NCI-H2227 treated with DMSO at 0.1 percent for 48 hours (cell line): ENCODE measurements around the gene PTER.

Experiments
- DNase-seq: peaks from one replicate; lab custom pipeline; 2025; lab: John Stamatoyannopoulos, UW

Gene PTER

GRCh38 chr10:16470747-16471146, 33.9 kb downstream of the PTER start:
- DNase-seq: no peak

- DNase-seq: no peak
Observed at GRCh38 chr10:16472828-16473227, 36.0 kb downstream of the PTER start.

- no peak for DNase-seq
Observed at GRCh38 chr10:16477757-16478156, 40.9 kb downstream of the PTER start.

- DNase-seq: no peak
Observed at GRCh38 chr10:16478801-16479200, 42.0 kb downstream of the PTER start.

- DNase-seq: no peak
Observed at GRCh38 chr10:16481052-16481728, 44.4 kb downstream of the PTER start.

- no peak for DNase-seq
Observed at GRCh38 chr10:16483241-16483917, 46.6 kb downstream of the PTER start.

GRCh38 chr10:16490511-16490910, 53.7 kb downstream of the PTER start:
- DNase-seq: no peak

GRCh38 chr10:16491933-16492332, 55.1 kb downstream of the PTER start:
- no peak for DNase-seq

- DNase-seq: no peak
Observed at GRCh38 chr10:16493884-16494536, 57.2 kb downstream of the PTER start.

GRCh38 chr10:16497911-16498310, 61.1 kb downstream of the PTER start:
- no peak for DNase-seq

GRCh38 chr10:16505161-16505560, 68.4 kb downstream of the PTER start:
- DNase-seq: no peak

- no peak for DNase-seq
Observed at GRCh38 chr10:16509996-16510395, 73.2 kb downstream of the PTER start.

- DNase-seq: no peak
Observed at GRCh38 chr10:16510843-16511242, 74.0 kb downstream of the PTER start.

- DNase-seq: no peak
Observed at GRCh38 chr10:16518822-16519221, 82.0 kb downstream of the PTER start.

GRCh38 chr10:16519250-16519907, 82.6 kb downstream of the PTER start:
- DNase-seq: no peak

GRCh38 chr10:16519908-16520861, 83.4 kb downstream of the PTER start:
- no peak for DNase-seq

- DNase-seq: peak; percentile 14
Observed at GRCh38 chr10:16520900-16521299, 84.1 kb downstream of the PTER start.

- DNase-seq: no peak
Observed at GRCh38 chr10:16521311-16522016, 84.7 kb downstream of the PTER start, which contains the start of gene C1QL3. C1QL3 (minus strand) TSS chr10:16521879; CDS start chr10:16521065, 814 bp downstream.

- no peak for DNase-seq
Observed at GRCh38 chr10:16527452-16527851, 90.6 kb downstream of the PTER start.

- no peak for DNase-seq
Observed at GRCh38 chr10:16529853-16530252, 93.0 kb downstream of the PTER start.

- no peak for DNase-seq
Observed at GRCh38 chr10:16536155-16536554, 99.3 kb downstream of the PTER start.
